Liver (tissue), 9 donors: ENCODE measurements around the gene CREB5. TPM values are rescaled to one million over a fixed set of nuclear protein-coding genes. Genes with fewer than 3 reads are reported as not detected.
"Not testable (repeated sequence)": the region's sequence is repeated elsewhere in the genome, so short reads cannot be mapped to it uniquely, and the experiment has no call there.

Experiments used
- DNase-seq: peaks from one replicate; pipeline ENCODE4 v3.0.0-alpha.2; 2017; ENCODE audit warnings: low spot score
- H3K27ac ChIP-seq, 2 donors: one replicate each; pipeline ENCODE4 v1.7.0; 2013; ENCODE audit warnings: inconsistent platforms in 2 of 2, low read length in 2 of 2, control low read depth in 1 of 2, low read depth in 1 of 2, mild to moderate bottlenecking in 1 of 2
- H3K27me3 ChIP-seq, 4 donors: one replicate each; pipeline versions ENCODE4 v1.6.1 to v1.7.0; 2013; ENCODE audit warnings: low read length in 3 of 4, inconsistent platforms in 1 of 4, mild to moderate bottlenecking in 1 of 4, moderate library complexity in 1 of 4; ENCODE audit not compliant: control insufficient read depth in 4 of 4, insufficient read depth in 4 of 4
- H3K36me3 ChIP-seq, 4 donors: one replicate each; pipeline versions ENCODE4 v1.6.1 to v1.7.0; 2013; ENCODE audit warnings: low read length in 3 of 4, mild to moderate bottlenecking in 3 of 4, low read depth in 1 of 4, moderate library complexity in 1 of 4; ENCODE audit not compliant: control insufficient read depth in 4 of 4, insufficient read depth in 3 of 4
- H3K4me1 ChIP-seq, 4 donors: one replicate each; pipeline versions ENCODE4 v1.6.1 to v1.7.0; 2013; ENCODE audit warnings: low read length in 3 of 4, mild to moderate bottlenecking in 3 of 4, moderate library complexity in 1 of 4; ENCODE audit not compliant: control insufficient read depth in 4 of 4, insufficient read depth in 4 of 4
- H3K4me3 ChIP-seq, 3 donors: one replicate each; pipeline versions ENCODE4 v1.6.1 to v1.7.0; 2013; ENCODE audit warnings: low read length in 3 of 3, control low read depth in 1 of 3, low read depth in 1 of 3, mild to moderate bottlenecking in 1 of 3
- H3K9ac ChIP-seq, 2 donors: one replicate each; pipeline ENCODE4 v1.7.0; 2013; ENCODE audit warnings: low read length in 2 of 2, mild to moderate bottlenecking in 2 of 2, moderate library complexity in 2 of 2, control low read depth in 1 of 2, low read depth in 1 of 2
- H3K9me3 ChIP-seq, 4 donors: one replicate each; pipeline versions ENCODE4 v1.6.1 to v1.7.0; 2013; ENCODE audit warnings: low read length in 3 of 4; ENCODE audit not compliant: control insufficient read depth in 4 of 4
- ATF3 ChIP-seq: IDR thresholded peaks from 2 replicates; pipeline ENCODE4 v1.6.1; 2016; ENCODE audit warnings: antibody characterized with exemption
- EGR1 ChIP-seq, 2 donors: IDR thresholded peaks; 2 replicates each; pipeline ENCODE4 v1.6.1; 2016 to 2018; ENCODE audit warnings: antibody characterized with exemption in 2 of 2, low read depth in 2 of 2
- FOXA1 ChIP-seq: IDR thresholded peaks from 2 replicates; pipeline ENCODE4 v1.6.1; 2016; ENCODE audit warnings: antibody characterized with exemption
- FOXA2 ChIP-seq: IDR thresholded peaks from 2 replicates; pipeline ENCODE4 v1.6.1; 2016; ENCODE audit warnings: antibody characterized with exemption
- GABPA ChIP-seq, 2 donors: IDR thresholded peaks in 1 of 2; conservative IDR thresholded peaks in 1 of 2; 2 replicates each; pipeline ENCODE4 v1.6.1; 2016; ENCODE audit warnings: antibody characterized with exemption in 2 of 2, mild to moderate bottlenecking in 1 of 2, moderate library complexity in 1 of 2
- HNF4A ChIP-seq, 2 donors: conservative IDR thresholded peaks; 2 replicates each; pipeline ENCODE4 v1.6.1; 2016; ENCODE audit warnings: antibody characterized with exemption in 2 of 2, mild to moderate bottlenecking in 2 of 2
- HNF4G ChIP-seq: IDR thresholded peaks from 2 replicates; pipeline ENCODE4 v1.6.1; 2016; ENCODE audit warnings: antibody characterized with exemption
- JUND ChIP-seq, 2 donors: IDR thresholded peaks; 2 replicates each; pipeline ENCODE4 v1.6.1; 2016; ENCODE audit warnings: antibody characterized with exemption in 2 of 2
- MAX ChIP-seq: IDR thresholded peaks from 2 replicates; pipeline ENCODE4 v1.6.1; 2016; ENCODE audit warnings: antibody characterized with exemption
- NR2F2 ChIP-seq: IDR thresholded peaks from 2 replicates; pipeline ENCODE4 v1.6.1; 2016; ENCODE audit warnings: antibody characterized with exemption
- RAD21 ChIP-seq, 2 donors: IDR thresholded peaks; 2 replicates each; pipeline ENCODE4 v1.6.1; 2016; ENCODE audit warnings: antibody characterized with exemption in 2 of 2, mild to moderate bottlenecking in 2 of 2
- REST ChIP-seq: IDR thresholded peaks from 2 replicates; pipeline ENCODE4 v1.6.1; 2016; ENCODE audit warnings: antibody characterized with exemption, mild to moderate bottlenecking
- RXRA ChIP-seq, 2 donors: IDR thresholded peaks; 2 replicates each; pipeline ENCODE4 v1.6.1; 2017 to 2018; ENCODE audit warnings: antibody characterized with exemption in 2 of 2, mild to moderate bottlenecking in 1 of 2
- SP1 ChIP-seq: IDR thresholded peaks from 2 replicates; pipeline ENCODE4 v1.6.1; 2018; ENCODE audit warnings: antibody characterized with exemption, mild to moderate bottlenecking
- TAF1 ChIP-seq: conservative IDR thresholded peaks from 2 replicates; pipeline ENCODE4 v1.6.1; 2016; ENCODE audit warnings: antibody characterized with exemption, mild to moderate bottlenecking
- WGBS: extraction: QIAGEN DNeasy Blood & Tissue Kit; methylation state at CpG from one replicate; pipeline ENCODE4 v1.1.7; 2013; 5-methylcytosine and 5-hydroxymethylcytosine counted together
- polyA plus RNA-seq, 2 donors: library from polyadenylated mRNA; stranded (reverse) in 1 of 2; unstranded in 1 of 2; fragments of 200-250 nt in 1 of 2; fragments of >200 nt in 1 of 2; fragmentation: Nextera tagmentation in 1 of 2; extraction: Ambion mirVana in 1 of 2; gene quantifications; one replicate each; pipeline versions ENCODE4 v1.2.1 to v1.2.3, GENCODE V29; 2013 to 2015
- total RNA-seq, 2 donors: library from RNA; depleted of rRNA; stranded (reverse); fragments of >200 nt; gene quantifications; one replicate each; pipeline ENCODE4 v1.2.3, GENCODE V29; 2014
- donor health status: healthy.
- donor health status: healthy.
- donor health status: healthy.
- donor health status: healthy.
- donor health status: healthy.

Gene CREB5
- total and polyA plus RNA-seq, 4 donors = 0.25 to 0.92 (median 0.67) TPM

- H3K4me3 ChIP-seq = no peak overlapping the region
- no peak for DNase-seq
- TF ChIP-seq SP1 = peak; percentile 28
- TF ChIP-seq HNF4A (conservative IDR thresholded peaks at IDR 0.05) = peak; percentile 38 to 52
- no peak for TF ChIP-seq FOXA1
- no peak overlapping the region for H3K9ac ChIP-seq
- whole genome bisulfite sequencing = 84% methylated on average over 14 of the region's 14 CpGs
- H3K27ac ChIP-seq = no peak overlapping the region
- no peaks in the 10 kb centered on the region for H3K27me3 ChIP-seq
- no peaks in the 10 kb centered on the region for H3K36me3 ChIP-seq
- H3K9me3 ChIP-seq = no peaks in the 10 kb centered on the region
- H3K4me1 ChIP-seq = no peaks in the 10 kb centered on the region
These were observed 373.0 kb downstream of the CREB5 start for GRCh38 chr7:28785041-28785995.

GRCh38 chr7:28786156-28786555 lies 373.8 kb downstream of the CREB5 start:
- H3K27ac ChIP-seq, H3K36me3 ChIP-seq, H3K9me3 ChIP-seq, H3K9ac ChIP-seq, H3K4me1 ChIP-seq, H3K4me3 ChIP-seq, H3K27me3 ChIP-seq, DNase-seq: not testable (repeated sequence)
- WGBS = 97% methylated on average over 5 of the region's 5 CpGs

- H3K4me3 ChIP-seq = no peak overlapping the region
- no peak overlapping the region for H3K27ac ChIP-seq
- H3K9ac ChIP-seq = no peak overlapping the region
- no peak for DNase-seq
- no peak for TF ChIP-seq TAF1
- no peak for TF ChIP-seq HNF4A (conservative IDR thresholded peaks at IDR 0.05)
- TF ChIP-seq GABPA (IDR thresholded peaks at IDR 0.05 in 1 of 2, conservative IDR thresholded peaks at IDR 0.05 in 1 of 2) = no peak
- no peak for TF ChIP-seq RAD21 (IDR thresholded peaks at IDR 0.05)
- no peak for TF ChIP-seq FOXA1
- no peaks in the 10 kb centered on the region for H3K36me3 ChIP-seq
- H3K9me3 ChIP-seq = no peaks in the 10 kb centered on the region
- H3K4me1 ChIP-seq = no peaks in the 10 kb centered on the region
- H3K27me3 ChIP-seq = no peaks in the 10 kb centered on the region
These were observed 374.8 kb downstream of the CREB5 start for GRCh38 chr7:28787106-28787505.

- no peak overlapping the region for H3K4me3 ChIP-seq
- H3K36me3 ChIP-seq = no peaks in the 10 kb centered on the region
- peaks cover 0 to 2% (median 0%) of the 10 kb centered on the region in 4 donors for H3K27me3 ChIP-seq
- DNase-seq = no peak
- WGBS = 85% methylated on average over 4 of the region's 4 CpGs
- H3K4me1 ChIP-seq = no peaks in the 10 kb centered on the region
- H3K9ac ChIP-seq = no peak overlapping the region
- no peaks in the 10 kb centered on the region for H3K9me3 ChIP-seq
- no peak for TF ChIP-seq FOXA2
- no peak overlapping the region for H3K27ac ChIP-seq
These were observed 378.1 kb downstream of the CREB5 start for GRCh38 chr7:28790467-28790866.

- Histone ChIP-seq H3K27ac (no peak overlapping the region), H3K27me3 (peaks cover 0 to 2% (median 0%) of the 10 kb centered on the region in 4 donors), H3K9me3 (no peaks in the 10 kb centered on the region), H3K4me3 (no peak overlapping the region), H3K9ac (no peak overlapping the region), H3K36me3 (no peaks in the 10 kb centered on the region), H3K4me1 (no peaks in the 10 kb centered on the region)
- no peak for DNase-seq
- WGBS = 92% methylated on average over 2 of the region's 2 CpGs
- no peak for TF ChIP-seq FOXA1
- TF ChIP-seq EGR1 (IDR thresholded peaks at IDR 0.05; ENCODE audit: low read depth in 2 of 2) = no peak
- TF ChIP-seq JUND (IDR thresholded peaks at IDR 0.05) = no peak
- TF ChIP-seq ATF3 = no peak
- TF ChIP-seq REST = no peak
- no peak for TF ChIP-seq HNF4G
- TF ChIP-seq NR2F2 = no peak
- TF ChIP-seq SP1 = no peak
- TF ChIP-seq GABPA (IDR thresholded peaks at IDR 0.05 in 1 of 2, conservative IDR thresholded peaks at IDR 0.05 in 1 of 2) = no peak
- no peak for TF ChIP-seq RAD21 (IDR thresholded peaks at IDR 0.05)
- no peak for TF ChIP-seq RXRA (IDR thresholded peaks at IDR 0.05)
- no peak for TF ChIP-seq TAF1
- TF ChIP-seq HNF4A (conservative IDR thresholded peaks at IDR 0.05) = no peak
- no peak for TF ChIP-seq FOXA2
- TF ChIP-seq MAX = no peak
These were observed 380.5 kb downstream of the CREB5 start for GRCh38 chr7:28792858-28793257.
